GM21526 (cell line): ENCODE measurements around the gene MGAT2.
"Not testable (repeated sequence)": the region's sequence is repeated elsewhere in the genome, so short reads cannot be mapped to it uniquely, and the experiment has no call there.

Source experiments
- ATAC-seq: cut with Tn5 transposase; IDR thresholded peaks from one replicate; pipeline ENCODE4 v1.9.1; 2021; ENCODE audit warnings: moderate library complexity; ENCODE audit not compliant: unreplicated experiment, low FRiP score

Gene MGAT2

DNA sequence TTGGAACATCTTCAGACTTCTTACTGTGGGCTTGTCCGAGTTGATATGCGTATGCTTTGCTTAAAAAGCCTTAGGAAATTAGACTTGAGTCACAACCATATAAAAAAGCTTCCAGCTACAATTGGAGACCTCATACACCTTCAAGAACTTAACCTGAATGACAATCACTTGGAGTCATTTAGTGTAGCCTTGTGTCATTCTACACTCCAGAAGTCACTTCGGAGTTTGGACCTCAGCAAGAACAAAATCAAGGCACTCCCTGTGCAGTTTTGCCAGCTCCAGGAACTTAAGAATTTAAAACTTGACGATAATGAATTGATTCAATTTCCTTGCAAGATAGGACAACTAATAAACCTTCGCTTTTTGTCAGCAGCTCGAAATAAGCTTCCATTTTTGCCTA is 13.0 kb upstream of the MGAT2 start:
- no peak for ATAC-seq

DNA sequence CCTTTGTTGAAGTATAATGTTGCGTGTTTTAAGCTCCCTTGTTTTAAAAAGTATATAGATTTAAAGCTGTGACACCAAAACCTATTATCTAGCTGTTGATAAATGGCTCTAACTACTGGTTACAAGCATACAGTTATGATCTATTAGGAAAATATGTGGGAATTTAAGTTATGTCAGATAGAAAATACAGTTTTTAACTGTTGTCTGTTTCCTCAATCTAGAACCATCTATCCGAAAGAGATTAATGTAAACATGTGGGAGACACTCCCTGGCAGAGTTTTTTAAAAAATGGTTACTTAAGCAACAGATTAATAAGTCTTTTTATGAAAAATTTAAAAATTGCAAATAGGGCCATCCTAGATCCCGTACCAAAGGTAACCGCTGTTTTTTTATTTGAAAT is 8.3 kb upstream of the MGAT2 start:
- no peak for ATAC-seq

DNA sequence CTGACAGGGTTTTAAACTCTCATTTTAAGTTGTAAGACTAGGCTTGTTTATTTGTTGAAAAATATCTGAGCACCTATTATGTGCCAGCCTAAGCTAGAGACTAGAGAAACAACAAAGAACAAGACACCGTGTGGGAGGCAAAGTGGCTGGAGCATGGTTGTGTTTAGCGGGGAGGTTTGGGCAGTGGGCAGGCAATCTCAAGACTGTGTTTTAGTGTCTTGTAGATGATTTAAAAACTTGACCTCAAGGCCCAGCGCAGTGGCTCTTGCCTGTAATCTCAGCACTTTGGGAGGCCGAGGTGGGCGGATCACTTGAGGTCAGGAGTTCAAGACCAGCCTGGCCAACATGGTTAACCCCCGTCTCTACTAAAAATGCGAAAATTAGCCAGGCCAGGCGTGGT is 7.9 kb upstream of the MGAT2 start:
- ATAC-seq = no peak

- ATAC-seq = no peak
These were observed 6.4 kb upstream of the MGAT2 start for GRCh38 chr14:49614196-49614595.

GRCh38 chr14:49615776-49616175 is 4.8 kb upstream of the MGAT2 start:
- no peak for ATAC-seq

DNA sequence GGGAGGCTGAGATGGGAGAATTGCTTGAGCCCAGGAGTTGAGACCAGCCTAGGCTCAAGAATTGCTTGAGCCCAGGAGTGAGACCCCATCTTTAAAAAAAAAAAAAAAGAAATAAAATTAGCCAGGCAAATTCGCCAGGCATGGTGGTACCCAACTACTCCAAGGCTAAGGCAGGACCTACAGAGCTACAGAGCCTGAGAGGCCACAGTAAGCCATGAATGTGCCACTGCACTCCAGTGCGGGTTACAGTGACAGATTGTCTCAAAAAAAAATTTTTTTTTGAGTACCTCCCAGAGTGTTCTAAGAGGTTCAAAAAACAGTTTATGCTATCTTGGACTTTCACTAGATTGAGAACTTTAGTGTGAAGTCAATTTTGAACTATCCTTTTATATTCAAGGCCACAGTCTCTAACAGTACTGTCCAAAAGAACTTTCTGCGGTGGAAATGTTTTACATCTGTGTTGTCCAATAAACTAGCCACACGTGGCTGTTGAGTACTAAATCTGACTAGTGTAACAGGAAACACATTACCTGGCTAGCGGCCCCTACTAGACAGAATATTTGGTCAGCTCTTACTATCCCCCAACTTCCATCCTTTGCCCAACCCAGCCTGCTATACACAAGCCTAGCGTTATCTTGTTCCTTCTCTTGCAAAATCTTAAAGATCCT is 2.6 kb upstream of the MGAT2 start:
- ATAC-seq = no peak

- not testable (repeated sequence) for ATAC-seq
These were observed 1.3 kb upstream of the MGAT2 start for GRCh38 chr14:49619273-49619672.

- no peak for ATAC-seq
These were observed 869 bp upstream of the MGAT2 start for GRCh38 chr14:49619730-49620129.

DNA sequence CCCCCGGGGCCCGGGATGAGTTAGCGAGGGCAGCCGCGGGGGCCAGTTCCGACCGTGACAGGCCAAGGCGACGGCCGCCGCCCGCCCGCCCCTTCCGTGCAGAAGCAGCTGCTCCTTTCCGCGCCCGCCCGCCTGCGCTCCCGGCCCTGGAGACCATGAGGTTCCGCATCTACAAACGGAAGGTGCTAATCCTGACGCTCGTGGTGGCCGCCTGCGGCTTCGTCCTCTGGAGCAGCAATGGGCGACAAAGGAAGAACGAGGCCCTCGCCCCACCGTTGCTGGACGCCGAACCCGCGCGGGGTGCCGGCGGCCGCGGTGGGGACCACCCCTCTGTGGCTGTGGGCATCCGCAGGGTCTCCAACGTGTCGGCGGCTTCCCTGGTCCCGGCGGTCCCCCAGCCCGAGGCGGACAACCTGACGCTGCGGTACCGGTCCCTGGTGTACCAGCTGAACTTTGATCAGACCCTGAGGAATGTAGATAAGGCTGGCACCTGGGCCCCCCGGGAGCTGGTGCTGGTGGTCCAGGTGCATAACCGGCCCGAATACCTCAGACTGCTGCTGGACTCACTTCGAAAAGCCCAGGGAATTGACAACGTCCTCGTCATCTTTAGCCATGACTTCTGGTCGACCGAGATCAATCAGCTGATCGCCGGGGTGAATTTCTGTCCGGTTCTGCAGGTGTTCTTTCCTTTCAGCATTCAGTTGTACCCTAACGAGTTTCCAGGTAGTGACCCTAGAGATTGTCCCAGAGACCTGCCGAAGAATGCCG is 699 bp downstream of the MGAT2 start:
- peak; percentile 16 for ATAC-seq

DNA sequence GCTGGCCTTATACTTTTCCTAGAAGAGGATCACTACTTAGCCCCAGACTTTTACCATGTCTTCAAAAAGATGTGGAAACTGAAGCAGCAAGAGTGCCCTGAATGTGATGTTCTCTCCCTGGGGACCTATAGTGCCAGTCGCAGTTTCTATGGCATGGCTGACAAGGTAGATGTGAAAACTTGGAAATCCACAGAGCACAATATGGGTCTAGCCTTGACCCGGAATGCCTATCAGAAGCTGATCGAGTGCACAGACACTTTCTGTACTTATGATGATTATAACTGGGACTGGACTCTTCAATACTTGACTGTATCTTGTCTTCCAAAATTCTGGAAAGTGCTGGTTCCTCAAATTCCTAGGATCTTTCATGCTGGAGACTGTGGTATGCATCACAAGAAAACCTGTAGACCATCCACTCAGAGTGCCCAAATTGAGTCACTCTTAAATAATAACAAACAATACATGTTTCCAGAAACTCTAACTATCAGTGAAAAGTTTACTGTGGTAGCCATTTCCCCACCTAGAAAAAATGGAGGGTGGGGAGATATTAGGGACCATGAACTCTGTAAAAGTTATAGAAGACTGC is 1.5 kb downstream of the MGAT2 start:
- no peak for ATAC-seq

DNA sequence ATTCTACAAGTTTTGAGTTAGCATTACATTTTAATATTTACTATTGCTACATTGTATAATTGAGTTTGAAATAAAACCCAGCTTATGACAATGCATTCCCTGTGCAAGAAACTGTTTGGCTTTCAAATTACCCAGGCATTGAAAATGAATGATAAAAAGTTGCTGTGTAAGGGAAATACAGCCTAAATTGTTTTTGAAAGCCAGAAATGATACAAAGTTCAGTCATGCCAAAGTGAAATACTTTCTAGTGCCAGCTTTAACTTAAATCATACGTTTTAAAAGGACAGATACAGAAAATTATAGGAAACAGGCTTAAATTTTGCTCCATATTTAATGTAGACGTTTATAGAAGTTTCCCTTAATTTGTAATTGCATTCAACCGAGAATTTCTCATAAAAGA is 2.8 kb downstream of the MGAT2 start:
- ATAC-seq = no peak

DNA sequence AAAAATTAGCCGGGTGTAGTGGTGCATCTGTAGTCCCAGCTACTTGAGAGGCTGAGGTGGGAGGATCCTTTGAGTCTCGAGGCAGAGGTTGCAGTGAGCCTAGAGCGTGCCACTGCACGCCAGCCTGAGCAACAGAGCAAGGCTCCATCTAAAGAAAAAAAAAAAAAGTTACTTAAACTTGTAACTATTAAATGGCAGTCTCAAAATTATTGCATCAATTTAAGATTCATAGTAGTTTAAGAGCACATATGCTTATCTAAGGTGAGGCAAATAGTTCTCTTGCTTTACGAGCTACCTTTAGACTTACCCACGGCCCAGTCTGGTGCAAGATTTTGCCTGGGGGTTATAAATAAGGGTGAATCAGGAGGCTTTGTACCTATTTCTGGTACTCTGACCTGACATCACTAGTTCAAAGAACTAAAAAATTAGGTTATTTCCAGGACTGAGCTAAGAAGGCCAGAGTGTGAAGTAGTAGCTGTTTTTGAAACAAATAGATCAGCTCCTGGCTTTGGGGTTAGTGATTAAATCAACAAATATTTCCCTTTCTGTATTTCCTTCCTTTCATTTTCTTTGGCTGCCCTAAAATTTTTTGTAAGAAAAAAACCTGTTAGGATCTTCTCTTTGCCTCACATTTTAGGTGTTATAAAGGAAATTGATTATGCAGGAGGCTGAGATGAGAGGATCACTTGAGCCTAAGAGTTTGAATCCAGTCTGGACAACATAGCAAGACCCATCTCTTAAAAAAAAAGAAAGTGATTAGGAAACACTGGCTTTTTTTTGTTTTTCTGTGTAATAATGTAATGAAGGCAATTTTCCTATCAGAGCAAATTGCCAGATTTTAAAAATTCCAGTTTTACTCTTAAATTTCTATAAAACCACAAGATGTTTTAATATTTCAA is 3.6 kb downstream of the MGAT2 start:
- ATAC-seq = no peak

DNA sequence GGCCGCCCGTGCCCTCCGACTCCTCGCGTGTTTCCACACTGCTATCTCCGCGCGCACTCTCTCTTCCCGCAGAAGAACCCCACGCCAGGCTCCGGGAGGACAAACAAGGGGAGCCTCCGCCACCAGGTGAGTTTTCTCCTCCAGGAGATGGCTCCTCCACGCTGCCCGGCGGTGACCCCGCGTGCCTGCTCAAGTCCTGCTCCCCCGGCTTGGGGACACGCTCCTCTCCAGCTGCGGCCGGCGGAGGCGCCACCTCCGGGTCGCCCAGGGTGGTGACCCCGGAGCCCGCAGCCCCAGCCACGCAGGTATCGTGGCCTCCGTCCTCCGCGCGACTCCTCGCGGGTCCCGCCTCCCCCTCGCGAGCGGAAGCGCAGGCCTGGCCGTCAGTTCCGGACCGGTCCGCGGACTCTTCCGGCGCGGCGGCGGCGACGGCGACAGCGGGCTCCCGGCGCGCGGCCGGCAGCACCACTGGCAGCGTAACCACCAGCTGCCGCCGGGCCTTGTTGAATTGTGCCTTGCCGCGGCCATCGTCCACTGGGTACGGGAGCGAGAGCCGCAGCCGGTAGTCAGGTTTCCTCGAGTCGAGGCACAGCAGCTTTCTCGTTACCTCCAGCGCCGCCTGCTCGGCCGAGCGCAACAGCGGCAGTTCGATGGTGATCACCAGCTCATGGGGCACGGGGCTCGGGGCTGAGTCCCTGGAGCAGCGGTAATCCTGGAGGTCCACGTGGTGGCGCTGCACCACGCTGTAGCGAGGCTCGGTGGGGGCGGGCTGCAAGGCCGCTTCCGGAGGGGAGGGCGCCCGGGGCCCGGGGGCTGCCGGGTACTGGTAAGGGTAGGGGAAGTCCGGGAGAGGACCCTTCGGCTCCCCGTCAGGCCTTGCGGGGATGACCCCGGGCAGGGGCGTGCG is 13.3 kb downstream of the MGAT2 start:
- peak; percentile 73 for ATAC-seq

- peak; percentile 26 for ATAC-seq
These were observed 14.1 kb downstream of the MGAT2 start, which contains the start of gene DNAAF2 for GRCh38 chr14:49634547-49635334. Gene DNAAF2, minus strand, starts transcription at chr14:49635244. Its CDS starts 95 bp downstream, at chr14:49635149.

GRCh38 chr14:49636866-49637265 is 16.3 kb downstream of the MGAT2 start:
- ATAC-seq = no peak

DNA sequence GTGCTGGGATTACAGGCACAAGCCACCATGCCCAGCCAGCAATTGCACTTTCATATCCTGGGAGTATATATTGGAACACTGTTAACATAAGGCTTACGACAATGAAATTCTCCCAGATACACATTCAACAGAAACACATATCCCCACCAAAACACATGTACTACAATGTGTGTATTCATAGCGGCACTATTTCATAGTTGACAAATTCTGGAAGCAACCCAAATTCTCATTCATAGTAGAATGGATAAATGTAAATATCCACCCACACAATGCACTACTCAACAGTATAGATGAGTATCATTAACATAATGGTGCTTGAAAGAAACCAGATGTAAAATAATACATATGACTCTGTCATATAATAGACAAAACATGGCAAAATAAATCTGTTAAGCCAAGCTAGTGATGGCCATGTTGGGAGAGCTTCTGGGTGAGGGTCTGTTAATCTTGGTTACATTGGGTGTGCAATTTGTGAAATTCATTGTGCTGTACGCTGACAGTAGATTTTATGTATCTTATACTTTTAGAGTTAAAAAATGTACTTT is 17.0 kb downstream of the MGAT2 start:
- no peak for ATAC-seq

GRCh38 chr14:49640540-49641417 is 20.2 kb downstream of the MGAT2 start:
- no peak for ATAC-seq

DNA sequence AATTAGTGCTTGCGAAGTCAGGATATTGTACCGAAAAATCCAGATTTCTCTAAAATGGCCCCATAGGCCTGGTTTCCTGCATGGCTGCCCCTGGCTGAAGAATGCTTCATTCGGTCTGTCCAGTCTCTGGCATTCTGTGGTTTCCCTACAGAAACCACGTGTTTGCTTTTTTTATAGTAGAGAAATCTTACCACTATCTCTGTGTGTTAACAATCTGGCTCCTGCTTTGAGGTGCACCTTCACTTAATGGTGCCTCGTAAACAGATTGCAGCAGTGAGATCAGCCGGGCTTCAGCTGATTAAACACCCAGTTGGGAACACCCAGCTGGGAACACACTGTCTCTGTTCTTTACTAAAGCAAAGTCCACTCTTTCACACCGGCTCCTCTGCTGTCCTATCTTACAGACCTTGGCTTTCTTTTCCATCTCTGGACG is 21.1 kb downstream of the MGAT2 start:
- no peak for ATAC-seq
